Measurements from ENCODE around the gene PLK3. TPM values are rescaled to one million over a fixed set of nuclear protein-coding genes. Genes with fewer than 3 reads are reported as not detected.
A peak's percentile ranks its signal among the peaks of the same experiment; 100 is the strongest.

The PLK3 gene
- polyA plus RNA-seq, 1 donor (not counting 4 experiments of a cell fraction or from before 2014, with no cell fraction given): 34.0 TPM

DNA sequence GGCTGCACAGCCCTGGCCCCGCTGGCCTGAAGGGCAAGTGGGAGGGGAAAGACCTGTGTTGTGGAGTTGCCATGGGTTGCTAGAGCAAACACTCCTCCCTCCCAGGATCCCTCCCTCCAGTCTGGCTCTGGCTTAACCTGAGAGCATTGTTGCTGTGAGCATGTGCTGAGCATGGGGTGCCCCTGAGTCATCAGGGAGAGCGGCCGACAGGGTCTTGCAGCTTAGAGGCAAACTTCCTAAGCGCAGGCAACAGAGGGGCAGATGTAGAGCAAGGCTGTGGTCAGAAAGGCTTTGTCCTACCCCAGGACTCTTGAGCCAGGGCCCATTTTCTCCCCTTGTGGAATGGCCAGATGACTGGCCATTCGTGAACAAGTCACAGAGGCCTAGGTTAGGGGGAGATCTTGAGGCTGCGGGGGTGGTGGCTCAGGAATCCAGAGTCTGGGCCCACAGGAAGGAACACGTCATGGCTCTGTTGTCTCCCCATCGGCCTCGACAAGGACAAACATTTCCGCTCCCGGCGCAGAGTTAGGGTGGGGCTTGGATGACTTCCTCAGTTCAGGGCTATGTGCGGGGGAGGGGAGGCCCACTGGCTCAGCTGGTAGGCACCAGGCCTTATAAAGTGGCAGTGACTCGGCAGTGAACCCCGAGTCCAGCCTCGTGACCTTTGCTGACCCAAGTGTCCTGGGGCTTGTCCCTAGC lies 7.3 kb downstream of the PLK3 start:
- no peak for TF ChIP-seq EZH2 (IDR thresholded peaks at IDR 0.05; ENCODE audit: low read length)
- TF ChIP-seq, protein P1, sequence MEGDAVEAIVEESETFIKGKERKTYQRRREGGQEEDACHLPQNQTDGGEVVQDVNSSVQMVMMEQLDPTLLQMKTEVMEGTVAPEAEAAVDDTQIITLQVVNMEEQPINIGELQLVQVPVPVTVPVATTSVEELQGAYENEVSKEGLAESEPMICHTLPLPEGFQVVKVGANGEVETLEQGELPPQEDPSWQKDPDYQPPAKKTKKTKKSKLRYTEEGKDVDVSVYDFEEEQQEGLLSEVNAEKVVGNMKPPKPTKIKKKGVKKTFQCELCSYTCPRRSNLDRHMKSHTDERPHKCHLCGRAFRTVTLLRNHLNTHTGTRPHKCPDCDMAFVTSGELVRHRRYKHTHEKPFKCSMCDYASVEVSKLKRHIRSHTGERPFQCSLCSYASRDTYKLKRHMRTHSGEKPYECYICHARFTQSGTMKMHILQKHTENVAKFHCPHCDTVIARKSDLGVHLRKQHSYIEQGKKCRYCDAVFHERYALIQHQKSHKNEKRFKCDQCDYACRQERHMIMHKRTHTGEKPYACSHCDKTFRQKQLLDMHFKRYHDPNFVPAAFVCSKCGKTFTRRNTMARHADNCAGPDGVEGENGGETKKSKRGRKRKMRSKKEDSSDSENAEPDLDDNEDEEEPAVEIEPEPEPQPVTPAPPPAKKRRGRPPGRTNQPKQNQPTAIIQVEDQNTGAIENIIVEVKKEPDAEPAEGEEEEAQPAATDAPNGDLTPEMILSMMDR (optimal IDR thresholded peaks at IDR 0.05 in 1 of 3, IDR thresholded peaks at IDR 0.05 in 1 of 3, conservative IDR thresholded peaks at IDR 0.05 in 1 of 3; ENCODE audit: extremely low read depth in 1 of 3, insufficient read depth in 2 of 3, low read length in 3 of 3): no peak
- Histone ChIP-seq H3K36me3 (ENCODE audit: control insufficient read depth in 2 of 2, extremely low read depth in 1 of 2, insufficient read depth in 2 of 2, low read length in 2 of 2) (peaks cover 26 to 56% of the 10 kb centered on the region in 2 experiments), H3K9me1 (ENCODE audit: control insufficient read depth, extremely low read depth, insufficient read depth, low read length) (no peaks in the 10 kb centered on the region), H3K4me3 (ENCODE audit: control insufficient read depth in 2 of 3, extremely low read depth in 1 of 3, insufficient read depth in 2 of 3, low read depth in 1 of 3, low read length in 3 of 3) (peak overlapping the region in 2 of 3 experiments; percentile 36 to 43), H3K27ac (ENCODE audit: control insufficient read depth, insufficient read depth, low read length) (peak overlapping the region; percentile 95), H3K27me3 (ENCODE audit: control insufficient read depth, extremely low read depth, insufficient read depth, low read length) (no peaks in the 10 kb centered on the region), H2AFZ (ENCODE audit: control insufficient read depth, low read length) (no peak overlapping the region), H3K79me2 (ENCODE audit: control insufficient read depth, insufficient read depth, low read length) (peaks cover 20% of the 10 kb centered on the region), H3K9me3 (ENCODE audit: control insufficient read depth, low read depth, low read length) (no peaks in the 10 kb centered on the region), H3K4me1 (ENCODE audit: control insufficient read depth, extremely low read depth, insufficient read depth, low read length) (peaks cover 60% of the 10 kb centered on the region), H3K4me2 (ENCODE audit: control insufficient read depth, extremely low read depth, insufficient read depth, low read depth, low read length) (peak overlapping the region; percentile 81), H4K20me1 (ENCODE audit: control insufficient read depth, extremely low read depth, insufficient read depth, low read length) (no peaks in the 10 kb centered on the region), H3K9ac (ENCODE audit: control insufficient read depth, extremely low read depth, insufficient read depth, low read length) (peak overlapping the region; percentile 78)
- FAIRE-seq (peak; percentile 89), DNase-seq (ENCODE audit: low read depth, low spot score) (peak; percentile 96)
- dilution Hi-C loops (cut with MboI; ENCODE audit: extremely low pct_ligation_motif_present, low sequenced_read_pairs): no loop called here

DNA sequence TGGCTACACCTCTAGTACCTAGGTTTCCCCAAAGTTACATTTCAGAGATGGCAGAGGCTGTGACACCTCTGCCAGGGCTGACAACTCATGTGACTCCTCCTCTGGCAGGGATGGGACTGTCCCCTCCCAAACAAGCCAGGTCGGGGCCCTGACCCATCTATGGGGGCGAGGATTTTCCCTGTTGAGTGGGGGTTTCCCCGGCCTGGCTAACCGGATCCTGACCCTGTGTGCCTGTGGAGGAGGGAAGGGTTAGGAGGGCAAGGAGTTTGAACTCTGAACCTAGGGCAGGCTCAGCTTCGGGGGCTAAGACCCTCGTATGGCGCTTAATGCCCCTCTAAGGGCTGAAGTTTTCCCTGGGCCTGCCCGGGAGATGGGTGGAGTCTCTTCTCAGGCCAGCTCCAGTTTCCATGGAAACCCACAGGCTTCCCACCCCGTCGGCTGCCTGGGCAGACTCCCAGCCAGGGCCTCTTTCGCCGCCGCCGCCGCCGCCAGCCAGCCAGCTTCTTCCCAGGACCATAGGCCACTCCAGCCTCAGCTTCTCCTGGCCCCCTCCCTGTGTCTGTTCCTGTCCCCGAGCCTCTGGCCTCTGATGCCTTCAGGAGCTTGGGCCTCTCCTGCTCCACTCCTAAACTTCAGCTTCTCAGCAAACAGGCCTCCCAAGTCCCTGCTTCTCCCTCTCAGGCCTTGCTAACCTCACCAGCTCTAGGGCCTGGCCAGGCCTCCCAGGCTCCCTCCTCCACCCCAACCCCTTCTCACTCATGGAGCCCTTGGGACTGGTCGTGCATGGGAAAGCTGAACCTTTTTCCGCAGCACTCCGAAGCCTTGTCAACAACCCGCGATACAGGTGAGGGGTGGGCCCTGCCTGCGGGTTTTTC lies 8.1 kb downstream of the PLK3 start, which contains the start of gene BTBD19:
Gene BTBD19, plus strand, starts transcription at position 461 of the 875 bp plus-strand sequence. Its CDS starts 298 bp downstream, at position 759.
- Histone ChIP-seq H3K79me2 (ENCODE audit: control insufficient read depth, insufficient read depth, low read length) (peaks cover 12% of the 10 kb centered on the region), H3K4me3 (ENCODE audit: control insufficient read depth in 2 of 3, extremely low read depth in 1 of 3, insufficient read depth in 2 of 3, low read depth in 1 of 3, low read length in 3 of 3) (peak within 1 kb of the TSS in 2 of 3 experiments; percentile 36 to 43), H4K20me1 (ENCODE audit: control insufficient read depth, extremely low read depth, insufficient read depth, low read length) (no peaks in the 10 kb centered on the region), H3K4me1 (ENCODE audit: control insufficient read depth, extremely low read depth, insufficient read depth, low read length) (peaks cover 53% of the 10 kb centered on the region), H3K27me3 (ENCODE audit: control insufficient read depth, extremely low read depth, insufficient read depth, low read length) (no peaks in the 10 kb centered on the region), H2AFZ (ENCODE audit: control insufficient read depth, low read length) (no peak within 1 kb of the TSS), H3K9me3 (ENCODE audit: control insufficient read depth, low read depth, low read length) (no peaks in the 10 kb centered on the region), H3K36me3 (ENCODE audit: control insufficient read depth in 2 of 2, extremely low read depth in 1 of 2, insufficient read depth in 2 of 2, low read length in 2 of 2) (peaks cover 20 to 52% of the 10 kb centered on the region in 2 experiments), H3K9me1 (ENCODE audit: control insufficient read depth, extremely low read depth, insufficient read depth, low read length) (no peaks in the 10 kb centered on the region), H3K9ac (ENCODE audit: control insufficient read depth, extremely low read depth, insufficient read depth, low read length) (peak within 1 kb of the TSS; percentile 78), H3K4me2 (ENCODE audit: control insufficient read depth, extremely low read depth, insufficient read depth, low read depth, low read length) (peak within 1 kb of the TSS; percentile 81), H3K27ac (ENCODE audit: control insufficient read depth, insufficient read depth, low read length) (peak within 1 kb of the TSS; percentile 95)
- no peak for TF ChIP-seq EZH2 (IDR thresholded peaks at IDR 0.05; ENCODE audit: low read length)
- TF ChIP-seq, protein P1 (optimal IDR thresholded peaks at IDR 0.05 in 1 of 3, IDR thresholded peaks at IDR 0.05 in 1 of 3, conservative IDR thresholded peaks at IDR 0.05 in 1 of 3; ENCODE audit: extremely low read depth in 1 of 3, insufficient read depth in 2 of 3, low read length in 3 of 3): no peak
- DNase-seq (ENCODE audit: low read depth, low spot score): no peak
- no peak for FAIRE-seq
- dilution Hi-C loops (cut with MboI; ENCODE audit: extremely low pct_ligation_motif_present, low sequenced_read_pairs): no loop called here
